Measurements from ENCODE around the gene MUC6.
A peak's percentile ranks its signal among the peaks of the same experiment; 100 is the strongest.
"Not testable (repeated sequence)": the region's sequence is repeated elsewhere in the genome, so short reads cannot be mapped to it uniquely, and the experiment has no call there.

The MUC6 gene

GRCh38 chr11:977830-978720 is 58.4 kb downstream of the MUC6 start:
- no peak for DNase-seq
- in situ Hi-C loops (cut with MboI; ENCODE audit: low pct_unique_long_range_greater_than_20kb, low sequenced_read_pairs) = no loop called here

GRCh38 chr11:976431-977160 is 59.9 kb downstream of the MUC6 start:
- in situ Hi-C loops (cut with MboI; ENCODE audit: low pct_unique_long_range_greater_than_20kb, low sequenced_read_pairs) = no loop called here
- DNase-seq = no peak

DNA sequence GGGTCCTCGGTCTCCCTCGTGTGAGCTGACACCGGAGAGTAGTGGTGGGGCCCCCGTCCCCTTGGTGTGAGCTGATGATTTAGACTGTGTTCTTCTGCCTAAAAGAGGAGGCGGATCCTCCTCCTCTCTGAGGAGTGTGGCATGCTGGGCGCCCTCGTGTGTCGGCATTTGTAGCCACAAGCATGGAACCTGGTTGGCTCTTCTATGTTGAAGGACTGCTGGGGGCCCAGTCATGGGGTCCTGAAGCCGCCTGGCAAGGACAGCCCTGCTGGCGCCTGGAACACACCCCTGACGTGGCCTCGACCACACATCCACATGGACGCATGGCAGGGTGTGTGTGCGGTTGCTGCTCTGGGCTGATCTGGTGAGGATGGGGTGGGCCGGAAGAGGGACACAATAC is 60.7 kb downstream of the MUC6 start:
- DNase-seq = peak; percentile 28

GRCh38 chr11:975376-975775 is 61.1 kb downstream of the MUC6 start:
- DNase-seq; in situ Hi-C loops (cut with MboI; ENCODE audit: low pct_unique_long_range_greater_than_20kb, low sequenced_read_pairs): not testable (repeated sequence)

More for the DNA sequence above, 60.7 kb downstream of the MUC6 start:
- in situ Hi-C loops (cut with MboI; ENCODE audit: low pct_unique_long_range_greater_than_20kb, low sequenced_read_pairs) = no loop called here

DNA sequence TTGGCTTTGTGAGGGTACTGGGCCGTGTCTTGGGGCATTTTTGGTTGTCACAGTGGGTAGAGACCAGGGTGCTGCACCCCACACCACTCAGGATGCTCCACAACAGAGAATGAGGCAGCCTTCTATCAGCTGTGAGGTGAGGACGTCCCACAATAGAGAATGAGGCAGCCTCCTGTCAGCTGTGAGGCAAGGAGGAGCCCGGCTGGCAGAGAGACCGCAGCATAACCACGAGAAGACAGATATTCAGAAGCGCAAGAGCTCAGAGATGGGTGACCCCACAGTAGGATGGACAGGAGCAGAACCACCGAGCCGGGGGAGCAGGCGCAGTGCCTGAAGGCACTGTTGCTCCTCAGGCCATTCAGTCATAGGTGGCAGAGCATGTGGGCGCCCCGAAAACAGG is 63.3 kb downstream of the MUC6 start:
- in situ Hi-C loops (cut with MboI; ENCODE audit: low pct_unique_long_range_greater_than_20kb, low sequenced_read_pairs) = no loop called here
- no peak for DNase-seq

DNA sequence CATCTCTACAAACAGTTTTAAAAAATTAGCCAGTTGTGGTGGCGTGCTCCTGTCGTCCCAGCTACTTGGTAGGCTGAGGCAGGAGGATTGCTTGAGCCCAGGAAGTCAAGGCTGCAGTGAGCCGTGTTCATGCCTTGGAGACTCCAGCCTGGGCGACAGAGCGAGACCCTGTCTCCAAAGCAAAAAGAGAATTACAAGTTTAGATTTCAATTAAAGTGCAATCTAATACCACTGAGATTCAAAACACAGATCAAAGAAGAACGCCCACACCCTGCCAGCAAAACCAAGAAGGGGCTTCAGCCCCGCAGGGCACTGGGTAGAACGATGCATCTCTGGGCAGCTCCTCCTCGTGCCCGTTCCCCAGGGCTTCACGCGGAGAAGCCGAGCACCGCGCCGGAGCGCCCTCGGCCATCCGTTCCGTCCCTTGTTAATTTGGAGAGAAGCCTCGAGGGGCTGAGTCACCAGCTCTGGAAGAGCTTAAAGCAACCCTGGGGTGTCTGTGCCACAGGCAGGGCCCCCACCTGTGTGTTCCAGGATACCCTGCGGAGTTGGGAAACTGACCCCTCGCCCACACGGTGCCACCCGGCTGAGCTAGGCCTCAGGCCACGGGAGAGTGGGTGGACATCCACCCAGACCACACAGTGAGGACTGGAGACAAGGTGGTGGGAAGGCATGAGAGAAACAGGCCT is 63.9 kb downstream of the MUC6 start:
- in situ Hi-C loops (cut with MboI; ENCODE audit: low pct_unique_long_range_greater_than_20kb, low sequenced_read_pairs) = no loop called here
- no peak for DNase-seq

DNA sequence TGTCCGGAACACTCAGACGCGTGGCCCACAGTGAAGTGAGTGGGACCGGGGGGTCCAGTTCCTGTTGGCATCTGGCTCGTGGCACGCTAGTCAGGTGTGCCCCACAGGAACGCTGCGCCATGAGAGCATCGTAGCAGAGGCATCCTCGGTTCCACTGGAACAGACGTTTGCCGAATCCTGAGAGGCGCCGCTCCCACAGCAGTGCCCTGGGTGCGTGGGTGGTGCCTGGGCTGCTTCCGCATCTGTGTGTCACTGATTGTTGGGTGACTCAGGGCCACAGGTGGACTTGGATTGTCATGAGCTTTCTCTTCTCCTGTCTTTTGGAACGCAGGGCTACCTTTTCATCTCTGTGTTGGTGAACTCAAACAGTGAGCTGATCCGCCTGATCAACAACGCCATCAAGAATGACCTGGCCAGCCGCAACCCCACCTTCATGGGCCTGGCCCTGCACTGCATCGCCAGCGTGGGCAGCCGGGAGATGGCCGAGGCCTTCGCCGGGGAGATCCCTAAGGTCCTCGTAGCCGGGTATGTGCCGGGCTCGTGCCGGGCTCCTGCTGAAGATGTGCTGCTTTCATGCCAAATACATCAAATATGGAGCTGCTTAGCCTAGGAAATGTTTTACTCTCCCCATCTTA is 64.7 kb downstream of the MUC6 start:
- no peak for DNase-seq
- in situ Hi-C loops (cut with MboI; ENCODE audit: low pct_unique_long_range_greater_than_20kb, low sequenced_read_pairs) = no loop called here

DNA sequence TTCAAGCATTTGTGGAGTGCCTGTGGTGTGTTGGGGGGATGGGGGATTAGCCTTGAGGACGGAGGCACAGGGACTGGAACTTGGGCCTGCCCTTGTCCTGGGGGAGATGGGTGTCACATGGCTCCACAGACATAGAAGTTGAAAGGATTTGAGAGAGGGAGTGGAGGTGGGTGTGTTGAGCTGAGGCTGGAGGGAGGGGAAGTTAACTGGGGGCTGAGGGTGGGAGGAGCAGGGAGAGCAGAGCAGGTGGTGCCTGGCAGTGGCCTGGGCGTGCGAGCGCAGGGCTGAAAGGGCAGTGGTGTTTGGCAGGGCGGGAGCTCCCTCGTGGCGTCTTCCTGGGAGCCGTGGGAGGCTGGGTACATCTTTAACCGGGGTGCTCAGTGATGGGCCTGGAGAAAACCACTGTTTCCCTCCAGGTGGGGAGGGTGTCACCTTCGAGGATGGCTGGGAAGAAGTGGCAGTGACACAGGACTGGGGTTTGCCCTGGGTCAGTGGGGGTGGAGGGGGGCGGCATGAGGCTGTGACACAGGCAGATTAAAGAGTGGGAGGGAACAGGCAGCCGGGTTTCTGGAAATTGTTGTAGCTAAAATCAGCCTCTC is 65.3 kb downstream of the MUC6 start:
- DNase-seq = no peak
- in situ Hi-C loops (cut with MboI; ENCODE audit: low pct_unique_long_range_greater_than_20kb, low sequenced_read_pairs) = no loop called here

- in situ Hi-C loops (cut with MboI; ENCODE audit: low pct_unique_long_range_greater_than_20kb, low sequenced_read_pairs) = no loop called here
- DNase-seq = no peak
These were observed 66.1 kb downstream of the MUC6 start for GRCh38 chr11:970319-970871.

DNA sequence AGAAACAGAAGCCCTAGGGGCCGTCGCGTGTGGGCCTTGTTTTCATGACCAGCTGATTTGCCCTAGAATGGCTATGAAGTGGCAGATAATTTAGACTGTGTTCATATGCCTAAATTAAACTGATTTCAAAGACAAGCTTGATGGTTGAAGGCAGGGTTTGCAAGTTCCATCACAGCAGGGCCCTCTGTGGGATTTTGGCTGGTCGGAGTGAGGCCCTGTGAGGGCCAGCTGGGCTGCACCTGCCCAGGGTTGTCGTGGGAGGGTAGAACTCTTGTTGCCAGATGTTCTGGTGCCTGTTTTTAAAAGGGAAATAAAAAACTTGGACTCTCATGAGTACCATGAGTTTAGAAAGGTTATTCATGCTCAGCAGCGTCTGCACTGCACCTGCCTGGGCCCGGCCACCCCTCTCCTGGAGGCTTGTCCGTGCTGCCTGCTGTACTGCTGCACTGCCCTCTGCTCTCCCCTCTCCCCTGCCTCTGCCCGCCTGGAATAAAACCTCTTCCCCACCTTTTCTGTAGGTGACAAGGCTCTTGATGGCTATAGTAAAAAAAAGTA is 66.8 kb downstream of the MUC6 start:
- in situ Hi-C loops (cut with MboI; ENCODE audit: low pct_unique_long_range_greater_than_20kb, low sequenced_read_pairs) = no loop called here
- no peak for DNase-seq

DNA sequence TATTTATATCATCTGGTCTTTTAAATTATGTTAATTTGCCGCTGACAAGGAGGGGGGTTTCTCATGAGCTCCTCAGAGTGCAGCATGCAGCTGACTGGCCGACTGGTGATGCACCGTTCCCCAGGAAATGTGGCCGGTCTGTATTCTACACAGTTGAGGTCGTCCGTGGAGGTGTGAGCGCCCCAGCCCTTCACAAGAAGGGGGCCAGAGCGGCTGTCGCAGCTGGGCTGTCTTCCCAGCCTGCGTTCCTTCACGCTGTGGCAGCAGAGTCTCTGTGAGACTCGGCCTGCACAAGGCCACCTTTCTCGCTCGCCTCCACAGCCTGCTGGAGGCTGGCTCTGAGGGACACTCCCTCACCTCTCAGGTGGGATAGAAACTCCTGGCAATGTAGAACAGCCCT is 67.7 kb downstream of the MUC6 start:
- DNase-seq = no peak
- in situ Hi-C loops (cut with MboI; ENCODE audit: low pct_unique_long_range_greater_than_20kb, low sequenced_read_pairs) = no loop called here

GRCh38 chr11:967995-968751 is 68.3 kb downstream of the MUC6 start:
- in situ Hi-C loops (cut with MboI; ENCODE audit: low pct_unique_long_range_greater_than_20kb, low sequenced_read_pairs) = no loop called here
- no peak for DNase-seq

DNA sequence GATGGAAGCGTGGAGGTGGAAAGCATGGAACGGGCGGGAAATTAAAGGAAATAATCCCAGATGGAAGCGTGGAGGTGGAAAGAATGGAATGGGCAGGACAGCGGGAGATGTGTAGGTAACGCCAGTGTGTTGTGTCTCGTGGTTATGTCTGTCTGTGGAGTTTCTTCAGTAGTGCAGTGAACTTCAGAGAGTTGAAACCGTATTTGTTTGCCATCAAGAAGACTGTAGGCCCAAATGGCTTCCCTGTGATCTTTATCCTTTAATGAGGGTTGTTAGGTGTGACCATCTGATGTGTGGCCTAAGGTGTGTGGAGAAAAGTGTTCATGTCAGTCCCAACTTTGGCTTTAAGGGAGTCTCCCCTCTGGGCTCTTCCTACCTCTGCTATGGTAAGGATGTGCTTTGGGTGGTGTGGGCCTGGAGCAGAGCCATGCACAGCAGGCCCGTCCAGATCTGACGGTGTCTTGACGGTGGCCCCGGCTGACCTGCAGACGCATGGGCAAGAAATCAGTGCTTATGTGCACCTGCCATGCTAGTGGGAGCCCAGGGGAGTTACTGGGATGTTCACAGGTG is 71.2 kb downstream of the MUC6 start:
- in situ Hi-C loops (cut with MboI; ENCODE audit: low pct_unique_long_range_greater_than_20kb, low sequenced_read_pairs) = no loop called here
- DNase-seq = no peak

GRCh38 chr11:963852-964251 is 72.7 kb downstream of the MUC6 start:
- DNase-seq = no peak
- in situ Hi-C loops (cut with MboI; ENCODE audit: low pct_unique_long_range_greater_than_20kb, low sequenced_read_pairs) = no loop called here
